KG1 (cell line): ENCODE data around the gene DDX27.

ENCODE experiments used
- DNase-seq: peaks from one replicate; lab custom pipeline; 2025; lab: John Stamatoyannopoulos, UW

DDX27 gene

GRCh38 chr20:49291200-49291599 lies 72.0 kb downstream of the DDX27 start:
- no peak for DNase-seq

GRCh38 chr20:49292010-49292409 lies 72.8 kb downstream of the DDX27 start:
- no peak for DNase-seq

GRCh38 chr20:49293122-49293521 lies 73.9 kb downstream of the DDX27 start:
- no peak for DNase-seq
